GM18858 (cell line): ENCODE results near the gene CLIP1.
"Not testable (repeated sequence)": the region's sequence is repeated elsewhere in the genome, so short reads cannot be mapped to it uniquely, and the experiment has no call there.

Experiments
- ATAC-seq: cut with Tn5 transposase; IDR thresholded peaks from one replicate; pipeline ENCODE4 v1.9.1; 2021; ENCODE audit not compliant: unreplicated experiment

CLIP1 gene

DNA sequence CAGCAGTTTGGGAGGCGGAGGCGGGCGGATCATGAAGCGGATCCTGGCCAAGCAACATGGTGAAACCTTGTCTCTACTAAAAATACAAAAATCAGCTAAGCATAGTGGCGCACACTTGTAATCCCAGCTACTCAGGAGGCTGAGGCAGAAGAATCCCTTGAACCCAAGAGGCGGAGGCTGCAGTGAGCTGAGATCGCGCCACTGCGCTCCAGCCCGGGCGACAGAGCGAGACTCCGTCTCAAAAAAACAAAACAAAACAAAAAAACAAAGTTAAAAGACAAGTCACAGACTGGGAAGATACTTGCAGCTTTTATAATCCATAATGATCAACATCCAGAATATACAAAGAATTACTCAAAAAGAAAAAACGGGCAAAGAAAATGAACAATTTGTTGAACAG lies 161.7 kb downstream of the CLIP1 start:
- not testable (repeated sequence) for ATAC-seq

DNA sequence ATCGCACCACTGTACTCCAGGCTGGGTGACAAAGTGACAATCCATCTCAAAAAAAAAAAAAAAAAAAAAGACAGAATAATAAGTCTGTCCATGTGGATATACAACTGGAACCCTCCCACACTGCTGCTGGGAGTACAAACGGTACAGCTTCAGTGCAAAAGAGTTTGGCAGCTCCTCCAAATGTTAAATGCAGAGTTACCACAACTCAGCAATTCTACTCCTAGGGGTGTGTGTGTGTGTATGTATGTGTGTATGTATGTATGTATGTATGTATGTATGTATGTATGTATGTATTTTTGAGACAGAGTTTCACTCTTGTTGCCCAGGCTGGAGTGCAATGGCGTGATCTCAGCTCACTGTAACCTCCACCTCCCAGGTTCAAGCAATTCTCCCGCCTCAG lies 163.5 kb downstream of the CLIP1 start:
- ATAC-seq, result not testable (repeated sequence)

DNA sequence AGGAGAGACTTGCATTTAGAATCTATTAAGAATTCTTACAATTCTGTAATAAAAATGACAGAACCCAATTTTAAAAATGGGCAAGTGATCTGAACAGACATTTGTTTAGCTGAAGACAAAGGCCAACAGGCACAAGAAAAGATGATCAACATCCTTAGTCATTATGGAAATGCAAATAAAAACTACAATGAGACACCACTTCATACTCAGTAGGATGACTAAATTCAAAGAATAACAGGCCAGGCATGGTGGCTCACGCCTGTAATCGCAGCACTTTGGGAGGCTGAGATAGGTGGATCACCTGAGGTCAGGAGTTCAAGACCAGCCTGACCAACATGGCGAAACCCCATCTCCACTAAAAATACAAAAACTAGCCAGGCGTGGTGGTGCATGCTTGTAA lies 164.0 kb downstream of the CLIP1 start:
- not testable (repeated sequence) for ATAC-seq

GRCh38 chr12:122250536-122250935 lies 171.9 kb downstream of the CLIP1 start:
- ATAC-seq, result no peak

DNA sequence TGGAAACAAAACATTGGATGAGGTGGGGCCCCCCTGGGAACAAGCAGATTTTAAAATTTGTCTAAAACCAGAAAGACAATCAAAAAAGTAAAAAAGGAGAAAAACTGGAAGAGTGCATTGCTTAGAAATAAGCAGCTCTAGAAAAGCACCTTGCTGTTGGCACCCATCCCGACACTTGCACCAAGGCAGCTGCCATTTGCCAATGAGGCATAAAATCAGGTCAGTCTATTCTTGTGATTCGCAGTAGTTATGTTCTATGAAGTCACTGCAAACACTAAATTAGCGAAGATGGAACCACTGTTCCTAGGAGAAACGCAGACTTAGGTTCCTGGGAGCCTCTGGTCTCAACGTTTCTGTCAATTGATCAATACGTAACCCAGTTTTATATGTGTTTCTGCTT lies 172.4 kb downstream of the CLIP1 start:
- ATAC-seq, result no peak

- no peak for ATAC-seq
Measured at GRCh38 chr12:122245553-122245952, 176.9 kb downstream of the CLIP1 start.

- ATAC-seq, result no peak
Measured at GRCh38 chr12:122244565-122245371, 177.7 kb downstream of the CLIP1 start.

DNA sequence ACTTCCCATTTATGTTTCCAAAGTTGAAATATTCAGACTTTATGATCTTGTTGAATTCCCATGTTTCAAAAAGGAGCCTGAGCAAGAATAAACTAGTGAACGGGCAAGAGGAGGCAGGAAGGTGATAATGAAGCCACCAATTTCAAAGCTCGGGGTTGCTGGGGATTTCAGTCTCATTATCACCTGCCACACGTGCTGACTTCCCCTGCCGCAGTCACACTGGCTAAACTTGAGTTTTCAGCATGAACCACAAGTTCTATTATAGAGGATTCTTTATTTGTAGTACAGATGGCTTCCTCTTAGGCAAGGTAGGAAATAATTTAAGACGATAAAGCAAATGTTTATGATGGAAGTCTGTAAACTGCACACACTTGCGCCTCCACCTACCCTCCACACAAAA lies 178.5 kb downstream of the CLIP1 start:
- ATAC-seq, result no peak

DNA sequence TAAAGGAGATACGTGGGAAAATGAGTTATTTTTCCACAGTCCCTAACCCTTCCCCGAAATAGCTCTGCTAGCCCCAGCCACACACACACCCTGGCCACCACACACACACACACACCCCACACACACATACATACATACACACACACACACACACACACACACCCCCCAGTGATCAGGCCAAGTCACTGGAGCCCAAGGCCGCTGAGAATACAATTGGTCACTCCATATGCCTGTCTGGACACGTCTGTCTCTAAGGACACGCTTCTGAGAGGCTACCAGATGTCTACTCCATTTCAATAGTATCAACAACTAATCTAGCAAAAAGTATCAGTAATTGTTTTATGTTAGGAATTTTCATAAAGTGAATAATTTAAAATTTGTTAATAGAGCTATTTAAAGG lies 183.6 kb downstream of the CLIP1 start:
- ATAC-seq, result no peak

- ATAC-seq, result no peak
Measured at GRCh38 chr12:122235741-122236140, 186.7 kb downstream of the CLIP1 start.

DNA sequence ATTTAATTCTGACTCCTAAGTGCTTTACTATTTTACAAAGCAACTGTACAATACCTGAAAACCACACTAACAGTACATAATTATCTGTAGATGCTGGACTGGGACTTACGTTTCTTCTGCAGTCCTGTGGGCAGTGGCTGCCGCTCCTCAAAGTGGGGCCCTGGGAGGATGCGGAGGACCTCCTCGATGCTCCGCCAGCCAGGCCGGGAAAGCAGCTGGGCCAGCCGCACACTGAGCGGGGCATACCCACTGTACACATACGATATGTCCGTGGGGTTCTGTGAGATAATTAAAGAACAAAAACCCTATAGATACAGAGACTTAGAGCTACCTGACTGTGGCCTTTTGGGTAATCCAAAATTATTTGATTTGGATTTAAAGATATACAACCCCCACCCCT lies 189.8 kb downstream of the CLIP1 start:
- no peak for ATAC-seq

DNA sequence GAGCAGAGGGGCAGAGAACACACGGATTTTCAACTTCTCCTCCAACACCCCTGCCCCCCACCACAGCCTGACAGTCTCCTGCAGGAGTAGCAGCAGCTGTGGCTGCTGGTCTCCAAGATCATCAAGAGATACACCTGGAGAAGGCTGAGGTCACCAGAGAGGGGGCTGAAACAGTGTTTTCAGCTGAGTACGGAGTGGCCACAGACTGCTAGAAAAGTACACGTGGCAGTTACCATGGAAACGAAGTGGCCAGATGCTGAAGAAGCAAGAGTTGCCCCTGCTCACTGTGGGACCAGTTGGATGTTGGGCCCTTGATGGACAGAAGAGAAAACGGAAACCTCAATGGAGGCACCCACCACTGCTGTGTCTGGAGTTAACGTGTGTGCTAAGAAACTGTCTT lies 191.7 kb downstream of the CLIP1 start:
- ATAC-seq, result no peak

DNA sequence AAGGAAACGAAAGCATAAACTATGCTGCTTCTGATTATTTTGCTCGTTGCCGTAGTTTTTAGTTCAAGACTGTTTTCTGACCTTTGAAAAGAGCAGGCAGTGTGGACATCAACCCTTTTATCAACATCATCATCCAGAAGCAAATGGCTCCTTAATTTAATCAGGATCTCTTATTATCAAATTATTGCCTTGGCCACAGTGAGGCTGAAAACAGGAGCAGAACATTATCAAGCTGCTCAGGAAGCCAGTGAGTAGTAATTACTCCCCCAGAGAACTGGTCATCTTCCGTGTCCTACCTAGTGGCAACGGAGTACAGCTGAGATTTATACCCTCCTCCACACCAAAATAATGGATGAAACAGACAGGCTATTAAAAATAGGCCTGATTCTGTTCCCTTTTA lies 194.4 kb downstream of the CLIP1 start:
- ATAC-seq, result no peak

- ATAC-seq, result no peak
Measured at GRCh38 chr12:122227341-122227740, 195.1 kb downstream of the CLIP1 start.

GRCh38 chr12:122226366-122227125 lies 195.9 kb downstream of the CLIP1 start:
- ATAC-seq, result no peak

- peak; percentile 83 for ATAC-seq
Measured at GRCh38 chr12:122225683-122226365, 196.6 kb downstream of the CLIP1 start, which contains the start of gene DIABLO. TSS of gene DIABLO (minus strand) at chr12:122226052. CDS start at chr12:122226014, 38 bp downstream.
